Measurements from ENCODE around the gene TGM3. TPM values are rescaled to one million over a fixed set of nuclear protein-coding genes. Genes with fewer than 3 reads are reported as not detected.

TGM3 gene
- polyA plus RNA-seq, 1 donor from 2014 or later, result 0.24 TPM

DNA sequence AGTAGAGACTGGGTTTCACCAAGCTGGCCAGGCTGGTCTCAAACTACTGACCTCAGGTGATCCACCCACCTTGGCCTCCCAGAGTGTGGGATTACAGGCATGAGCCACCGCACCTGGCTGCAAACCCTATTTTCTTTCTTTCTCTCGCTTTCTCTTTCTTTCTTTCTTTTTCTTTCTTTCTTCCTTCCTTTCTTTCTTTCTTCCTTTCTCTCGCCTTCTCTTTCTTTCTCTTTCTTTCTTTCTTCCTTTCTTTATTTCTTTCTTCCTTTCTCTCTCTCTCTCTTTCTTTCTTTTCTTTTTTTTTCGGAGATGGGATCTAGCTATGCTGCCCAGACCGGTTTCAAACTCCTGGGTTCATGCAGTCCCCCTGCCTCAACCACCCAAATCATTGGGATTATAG lies 47.0 kb upstream of the TGM3 start:
- no peak overlapping the region for H3K9ac ChIP-seq (ENCODE audit: low read length)
- no peaks in the 10 kb centered on the region for H3F3A ChIP-seq (ENCODE audit: insufficient read depth, low read length, poor library complexity, severe bottlenecking)
- H3K4me2 ChIP-seq (ENCODE audit: low read length), result no peak overlapping the region
- H2AFZ ChIP-seq (ENCODE audit: low read depth, low read length), result no peak overlapping the region
- no peak overlapping the region for H3K27ac ChIP-seq (ENCODE audit: low read length)
- H3K27me3 ChIP-seq (ENCODE audit: insufficient read depth, low read depth, low read length), result no peaks in the 10 kb centered on the region
- H4K20me1 ChIP-seq (ENCODE audit: insufficient read depth), result no peaks in the 10 kb centered on the region
- no peaks in the 10 kb centered on the region for H3K9me2 ChIP-seq (ENCODE audit: insufficient read depth, low read length)
- no peaks in the 10 kb centered on the region for H3K79me2 ChIP-seq (replicated peaks; ENCODE audit: insufficient read depth, low read length)
- H3K4me3 ChIP-seq (ENCODE audit: low read length), result no peak overlapping the region
- TF ChIP-seq, protein P1, sequence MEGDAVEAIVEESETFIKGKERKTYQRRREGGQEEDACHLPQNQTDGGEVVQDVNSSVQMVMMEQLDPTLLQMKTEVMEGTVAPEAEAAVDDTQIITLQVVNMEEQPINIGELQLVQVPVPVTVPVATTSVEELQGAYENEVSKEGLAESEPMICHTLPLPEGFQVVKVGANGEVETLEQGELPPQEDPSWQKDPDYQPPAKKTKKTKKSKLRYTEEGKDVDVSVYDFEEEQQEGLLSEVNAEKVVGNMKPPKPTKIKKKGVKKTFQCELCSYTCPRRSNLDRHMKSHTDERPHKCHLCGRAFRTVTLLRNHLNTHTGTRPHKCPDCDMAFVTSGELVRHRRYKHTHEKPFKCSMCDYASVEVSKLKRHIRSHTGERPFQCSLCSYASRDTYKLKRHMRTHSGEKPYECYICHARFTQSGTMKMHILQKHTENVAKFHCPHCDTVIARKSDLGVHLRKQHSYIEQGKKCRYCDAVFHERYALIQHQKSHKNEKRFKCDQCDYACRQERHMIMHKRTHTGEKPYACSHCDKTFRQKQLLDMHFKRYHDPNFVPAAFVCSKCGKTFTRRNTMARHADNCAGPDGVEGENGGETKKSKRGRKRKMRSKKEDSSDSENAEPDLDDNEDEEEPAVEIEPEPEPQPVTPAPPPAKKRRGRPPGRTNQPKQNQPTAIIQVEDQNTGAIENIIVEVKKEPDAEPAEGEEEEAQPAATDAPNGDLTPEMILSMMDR (IDR thresholded peaks at IDR 0.05; ENCODE audit: poor library complexity, severe bottlenecking), result no peak
- no peak for TF ChIP-seq EZH2 (IDR thresholded peaks at IDR 0.05; ENCODE audit: borderline replicate concordance, insufficient read depth, low read length, poor library complexity, severe bottlenecking)
- no peak for TF ChIP-seq TAF1 (IDR thresholded peaks at IDR 0.05; ENCODE audit: low read depth)
- no peak for TF ChIP-seq RAD21 (conservative IDR thresholded peaks at IDR 0.05)
- TF ChIP-seq POLR2AphosphoS5 (IDR thresholded peaks at IDR 0.05), result no peak
- TF ChIP-seq EP300 (conservative IDR thresholded peaks at IDR 0.05; ENCODE audit: poor library complexity, severe bottlenecking), result no peak
- H3K36me3 ChIP-seq (ENCODE audit: insufficient read depth, low read length), result no peaks in the 10 kb centered on the region
- H3K9me3 ChIP-seq (ENCODE audit: low read length), result no peaks in the 10 kb centered on the region

DNA sequence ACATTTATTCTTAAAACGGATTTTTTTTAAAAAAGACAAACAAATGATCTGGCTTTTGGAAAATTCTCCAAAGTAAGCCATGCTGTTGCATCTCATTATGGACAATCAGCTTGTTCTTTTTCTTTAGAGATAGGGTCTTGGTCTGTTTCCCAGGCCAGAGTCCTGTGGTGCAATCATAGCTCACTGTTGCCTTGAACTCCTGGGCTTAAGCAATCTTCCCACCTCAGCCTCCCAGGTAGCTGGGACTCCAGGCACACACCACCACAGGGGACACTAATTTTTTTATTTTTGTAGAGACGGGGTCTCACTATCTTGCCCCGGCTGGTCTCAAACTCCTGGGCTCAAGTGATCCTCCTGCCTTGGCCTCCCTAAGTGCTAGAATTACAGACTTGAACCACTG lies 45.9 kb upstream of the TGM3 start:
- Histone ChIP-seq H2AFZ (ENCODE audit: low read depth, low read length) (no peak overlapping the region), H3K9me3 (ENCODE audit: low read length) (no peaks in the 10 kb centered on the region), H3K4me3 (ENCODE audit: low read length) (no peak overlapping the region), H3K27me3 (ENCODE audit: insufficient read depth, low read depth, low read length) (no peaks in the 10 kb centered on the region), H3K27ac (ENCODE audit: low read length) (no peak overlapping the region), H3K9ac (ENCODE audit: low read length) (no peak overlapping the region), H3K36me3 (ENCODE audit: insufficient read depth, low read length) (no peaks in the 10 kb centered on the region), H4K20me1 (ENCODE audit: insufficient read depth) (no peaks in the 10 kb centered on the region), H3F3A (ENCODE audit: insufficient read depth, low read length, poor library complexity, severe bottlenecking) (no peaks in the 10 kb centered on the region), H3K79me2 (replicated peaks; ENCODE audit: insufficient read depth, low read length) (no peaks in the 10 kb centered on the region), H3K9me2 (ENCODE audit: insufficient read depth, low read length) (no peaks in the 10 kb centered on the region), H3K4me2 (ENCODE audit: low read length) (no peak overlapping the region)
- TF ChIP-seq, protein P1 (IDR thresholded peaks at IDR 0.05; ENCODE audit: poor library complexity, severe bottlenecking), result no peak
- no peak for TF ChIP-seq MXI1 (conservative IDR thresholded peaks at IDR 0.05; ENCODE audit: poor library complexity, severe bottlenecking)
- no peak for TF ChIP-seq POLR2AphosphoS5 (IDR thresholded peaks at IDR 0.05)
- TF ChIP-seq EZH2 (IDR thresholded peaks at IDR 0.05; ENCODE audit: borderline replicate concordance, insufficient read depth, low read length, poor library complexity, severe bottlenecking), result no peak
- TF ChIP-seq, protein P2, sequence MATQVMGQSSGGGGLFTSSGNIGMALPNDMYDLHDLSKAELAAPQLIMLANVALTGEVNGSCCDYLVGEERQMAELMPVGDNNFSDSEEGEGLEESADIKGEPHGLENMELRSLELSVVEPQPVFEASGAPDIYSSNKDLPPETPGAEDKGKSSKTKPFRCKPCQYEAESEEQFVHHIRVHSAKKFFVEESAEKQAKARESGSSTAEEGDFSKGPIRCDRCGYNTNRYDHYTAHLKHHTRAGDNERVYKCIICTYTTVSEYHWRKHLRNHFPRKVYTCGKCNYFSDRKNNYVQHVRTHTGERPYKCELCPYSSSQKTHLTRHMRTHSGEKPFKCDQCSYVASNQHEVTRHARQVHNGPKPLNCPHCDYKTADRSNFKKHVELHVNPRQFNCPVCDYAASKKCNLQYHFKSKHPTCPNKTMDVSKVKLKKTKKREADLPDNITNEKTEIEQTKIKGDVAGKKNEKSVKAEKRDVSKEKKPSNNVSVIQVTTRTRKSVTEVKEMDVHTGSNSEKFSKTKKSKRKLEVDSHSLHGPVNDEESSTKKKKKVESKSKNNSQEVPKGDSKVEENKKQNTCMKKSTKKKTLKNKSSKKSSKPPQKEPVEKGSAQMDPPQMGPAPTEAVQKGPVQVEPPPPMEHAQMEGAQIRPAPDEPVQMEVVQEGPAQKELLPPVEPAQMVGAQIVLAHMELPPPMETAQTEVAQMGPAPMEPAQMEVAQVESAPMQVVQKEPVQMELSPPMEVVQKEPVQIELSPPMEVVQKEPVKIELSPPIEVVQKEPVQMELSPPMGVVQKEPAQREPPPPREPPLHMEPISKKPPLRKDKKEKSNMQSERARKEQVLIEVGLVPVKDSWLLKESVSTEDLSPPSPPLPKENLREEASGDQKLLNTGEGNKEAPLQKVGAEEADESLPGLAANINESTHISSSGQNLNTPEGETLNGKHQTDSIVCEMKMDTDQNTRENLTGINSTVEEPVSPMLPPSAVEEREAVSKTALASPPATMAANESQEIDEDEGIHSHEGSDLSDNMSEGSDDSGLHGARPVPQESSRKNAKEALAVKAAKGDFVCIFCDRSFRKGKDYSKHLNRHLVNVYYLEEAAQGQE (IDR thresholded peaks at IDR 0.05; ENCODE audit: borderline replicate concordance), result no peak

All from neural cell (in vitro differentiated cells).